Endothelial cell of umbilical vein (primary cell): Measurements from ENCODE around the gene CMIP. TPM values are rescaled to one million over a fixed set of nuclear protein-coding genes. Genes with fewer than 3 reads are reported as not detected.

Experiments used
- BruUV-seq: library from RNA; stranded (reverse); fragments of 400-500 nt; replicated peaks from 2 replicates; lab custom pipeline; 2021; lab: Mats Ljungman, UMichigan
- CTCF ChIA-PET: fragments of 300-600, 350-600 bp; sonication (Branson Sonifier 250); formaldehyde crosslinking; loops from one replicate; lab custom pipeline; 2021; ENCODE audit warnings: antibody characterized with exemption, inconsistent platforms; lab: Charles Lee
- POLR2A ChIA-PET: fragments of 300-600, 350-600 bp; sonication (Branson Sonifier 250); formaldehyde crosslinking; loops from one replicate; lab custom pipeline; 2021; ENCODE audit warnings: antibody characterized with exemption, inconsistent platforms; lab: Charles Lee
- DNase-seq: peaks from one replicate; pipeline ENCODE4 v3.0.0-alpha.2; 2011; ENCODE audit warnings: low read depth, low spot score
- FAIRE-seq: peaks from 2 replicates; lab custom pipeline; 2011; peaks lifted over from hg19 to GRCh38; lab: Jason Lieb, UNC
- H2AFZ ChIP-seq: 2 replicates; pipeline ENCODE4 v1.6.0; 2012; ENCODE audit warnings: low read depth, low read length, control low read depth, inconsistent platforms
- H3K27ac ChIP-seq: 2 replicates; pipeline ENCODE4 v1.5.1; 2011; ENCODE audit warnings: low read depth, mild to moderate bottlenecking, control low read depth, low read length, moderate library complexity; ENCODE audit not compliant: insufficient read depth
- H3K27me3 ChIP-seq, 2 experiments: 2 replicates each; pipeline versions ENCODE4 v1.6.0 to v1.6.1; 2011; ENCODE audit warnings: low read length in 2 of 2, mixed read lengths in 1 of 2; ENCODE audit not compliant: control insufficient read depth in 2 of 2, insufficient read depth in 2 of 2
- H3K36me3 ChIP-seq, 2 experiments: 2 replicates in 1 of 2; 3 replicates in 1 of 2; pipeline ENCODE4 v1.5.1; 2011; ENCODE audit warnings: low read length in 2 of 2, mild to moderate bottlenecking in 1 of 2, moderate library complexity in 1 of 2; ENCODE audit not compliant: control insufficient read depth in 2 of 2, insufficient read depth in 2 of 2; ENCODE audit errors: extremely low read depth in 1 of 2
- H3K4me1 ChIP-seq: 3 replicates; pipeline ENCODE4 v1.5.1; 2011; ENCODE audit warnings: mild to moderate bottlenecking, low read length; ENCODE audit not compliant: control insufficient read depth, insufficient read depth; ENCODE audit errors: extremely low read depth
- H3K4me2 ChIP-seq: 2 replicates; pipeline ENCODE4 v1.6.1; 2011; ENCODE audit warnings: low read length, control low read depth, mixed read lengths; ENCODE audit not compliant: insufficient read depth
- H3K4me3 ChIP-seq, 3 experiments: fragments of 200-600 bp in 1 of 3; sonication (generic), shearing (Covaris generic) in 1 of 3; replicated peaks in 1 of 3; 2 replicates each; pipeline ENCODE4 v1.5.1; 2011 to 2016; ENCODE audit warnings: control low read depth in 3 of 3, low read length in 3 of 3, mild to moderate bottlenecking in 2 of 3, inconsistent platforms in 1 of 3, low read depth in 1 of 3, moderate library complexity in 1 of 3; ENCODE audit not compliant: insufficient read depth in 1 of 3
- H3K79me2 ChIP-seq: 2 replicates; pipeline ENCODE4 v1.6.0; 2012; ENCODE audit warnings: low read length, inconsistent platforms; ENCODE audit not compliant: control insufficient read depth, insufficient read depth
- H3K9ac ChIP-seq: replicated peaks from 2 replicates; pipeline ENCODE3; 2011; ENCODE audit warnings: low read length, control low read depth; ENCODE audit not compliant: insufficient read depth; ENCODE audit errors: extremely low read depth
- H3K9me1 ChIP-seq: replicated peaks from 3 replicates; pipeline ENCODE4 v1.6.0; 2011; ENCODE audit warnings: mild to moderate bottlenecking, low read length; ENCODE audit not compliant: control insufficient read depth, insufficient read depth; ENCODE audit errors: extremely low read depth
- H3K9me3 ChIP-seq: replicated peaks from 2 replicates; pipeline ENCODE4 v1.5.1; 2012; ENCODE audit warnings: low read length, inconsistent platforms; ENCODE audit not compliant: control insufficient read depth, insufficient read depth
- H4K20me1 ChIP-seq: replicated peaks from 2 replicates; pipeline ENCODE3; 2011; ENCODE audit warnings: mild to moderate bottlenecking, low read length; ENCODE audit not compliant: control insufficient read depth, insufficient read depth; ENCODE audit errors: extremely low read depth
- EZH2 ChIP-seq: IDR thresholded peaks from 2 replicates; pipeline ENCODE4 v1.6.1; 2012; ENCODE audit warnings: borderline replicate concordance, low read depth, mild to moderate bottlenecking, moderate library complexity, low read length, inconsistent platforms; ENCODE audit not compliant: severe bottlenecking
- FOS ChIP-seq: IDR thresholded peaks from 2 replicates; pipeline ENCODE4 v1.6.1; 2011; ENCODE audit warnings: mild to moderate bottlenecking, low read length, moderate library complexity, borderline replicate concordance; ENCODE audit not compliant: insufficient read depth
- GATA2 ChIP-seq: IDR thresholded peaks from 2 replicates; pipeline ENCODE4 v1.7.0; 2011; ENCODE audit warnings: low read depth, mild to moderate bottlenecking, moderate library complexity, mixed read lengths, low read length; ENCODE audit not compliant: insufficient read length, insufficient read depth
- JUN ChIP-seq: IDR thresholded peaks from 2 replicates; pipeline ENCODE4 v1.6.1; 2011; ENCODE audit warnings: borderline replicate concordance, low read depth; ENCODE audit not compliant: insufficient read length, insufficient read depth
- MYC ChIP-seq: IDR thresholded peaks from one replicate; pipeline ENCODE4 v1.6.1; 2011; ENCODE audit warnings: mild to moderate bottlenecking, low read depth, low read length
- POLR2A ChIP-seq: IDR thresholded peaks from 2 replicates; pipeline ENCODE4 v1.6.1; 2012; ENCODE audit warnings: low read depth, mild to moderate bottlenecking, control low read depth, low read length
- POLR2AphosphoS5 ChIP-seq: IDR thresholded peaks from 2 replicates; pipeline ENCODE4 v1.6.1; 2012; ENCODE audit warnings: low read depth, mild to moderate bottlenecking, control low read depth, low read length, moderate library complexity; ENCODE audit not compliant: insufficient read depth
- dilution Hi-C: fragments of 300-500 bp; cut with MboI; formaldehyde crosslinking; loops from one replicate; pipeline ENCODE4 v1.15.0; 2019; ENCODE audit warnings: low sequenced_read_pairs; ENCODE audit not compliant: extremely low pct_ligation_motif_present
- intact Hi-C: fragments of 100-400 bp; cut with micrococcal nuclease; formaldehyde crosslinking; loops from one replicate; pipeline ENCODE4 v1.10.0; 2022
- polyA plus RNA-seq, 4 experiments: library from polyadenylated mRNA; depleted of rRNA in 3 of 4; stranded (reverse) in 3 of 4; unstranded in 1 of 4; fragments of >200 nt; gene quantifications; 2 replicates each; pipeline versions ENCODE4 v1.2.1 to v1.2.3, GENCODE V29; 2011 to 2012; ENCODE audit warnings: missing spikeins in 1 of 4
- total RNA-seq: library from RNA; stranded (reverse); gene quantifications from 2 replicates; pipeline ENCODE4 v1.2.3, GENCODE V29; 2021
- TF ChIP-seq, protein P1 (sequence below): IDR thresholded peaks from 2 replicates; pipeline ENCODE4 v1.6.1; 2011; ENCODE audit not compliant: insufficient read depth, insufficient read length
- TF ChIP-seq, protein P2 (sequence below), 2 donors: IDR thresholded peaks; 1 replicate in 1 of 2; 2 replicates in 1 of 2; pipeline ENCODE4 v1.5.1; 2011; ENCODE audit warnings: low read length in 2 of 2, mild to moderate bottlenecking in 2 of 2, moderate library complexity in 2 of 2, control low read depth in 1 of 2, inconsistent platforms in 1 of 2, low read depth in 1 of 2; ENCODE audit not compliant: insufficient read depth in 1 of 2; ENCODE audit errors: extremely low read depth in 1 of 2

Gene CMIP
- total and polyA plus RNA-seq, 2 donors (not counting 3 experiments of a cell fraction or from before 2014, with no cell fraction given) = 29.0 to 101 TPM

DNA sequence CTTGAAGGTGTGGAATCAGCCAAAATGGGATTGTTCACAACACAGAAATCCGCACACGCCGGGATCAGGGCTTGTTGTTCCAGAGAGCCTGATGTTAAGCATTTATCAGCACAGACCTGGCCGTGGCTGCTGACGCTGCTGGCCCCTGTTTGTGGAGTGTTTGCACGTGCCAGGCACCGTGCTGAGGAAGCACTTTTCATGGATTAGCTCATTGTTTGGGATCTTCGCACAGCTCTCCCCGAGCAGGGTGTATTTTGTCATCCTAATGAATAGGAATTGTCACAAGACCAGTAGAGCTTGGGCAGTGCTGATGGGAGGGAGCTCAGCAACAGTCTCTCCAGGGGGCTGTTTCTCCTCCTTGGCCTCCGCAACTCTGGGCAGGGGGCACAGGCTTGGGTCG lies 174.1 kb downstream of the CMIP start:
- no peak for FAIRE-seq
- H3K9me3 ChIP-seq = no peaks in the 10 kb centered on the region
- H3K79me2 ChIP-seq = peaks cover 9% of the 10 kb centered on the region
- no peak overlapping the region for H3K9ac ChIP-seq
- no peak for DNase-seq
- ChIA-PET POLR2A (no interaction called here), CTCF (interaction anchor here (1.0 kb wide), 1 partner anchor 155 kb away, joined by 3 read pairs; no protein-coding TSS in a partner anchor)
- H3K27ac ChIP-seq = no peak overlapping the region
- intact Hi-C loops = no loop called here
- H4K20me1 ChIP-seq = no peaks in the 10 kb centered on the region
- H3K9me1 ChIP-seq = no peaks in the 10 kb centered on the region
- no peak overlapping the region for H3K4me2 ChIP-seq
- dilution Hi-C loops = no loop called here
- H3K27me3 ChIP-seq = no peaks in the 10 kb centered on the region
- H2AFZ ChIP-seq = no peak overlapping the region
- peaks cover 5 to 22% of the 10 kb centered on the region in 2 experiments for H3K36me3 ChIP-seq
- BruUV-seq = no TSS peak
- no peak overlapping the region for H3K4me3 ChIP-seq
- TF ChIP-seq FOS (no peak), MYC (no peak), JUN (no peak), GATA2 (no peak), EZH2 (no peak), POLR2AphosphoS5 (no peak), POLR2A (no peak)
- TF ChIP-seq, protein P1, sequence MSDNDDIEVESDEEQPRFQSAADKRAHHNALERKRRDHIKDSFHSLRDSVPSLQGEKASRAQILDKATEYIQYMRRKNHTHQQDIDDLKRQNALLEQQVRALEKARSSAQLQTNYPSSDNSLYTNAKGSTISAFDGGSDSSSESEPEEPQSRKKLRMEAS = no peak
- TF ChIP-seq, protein P2, sequence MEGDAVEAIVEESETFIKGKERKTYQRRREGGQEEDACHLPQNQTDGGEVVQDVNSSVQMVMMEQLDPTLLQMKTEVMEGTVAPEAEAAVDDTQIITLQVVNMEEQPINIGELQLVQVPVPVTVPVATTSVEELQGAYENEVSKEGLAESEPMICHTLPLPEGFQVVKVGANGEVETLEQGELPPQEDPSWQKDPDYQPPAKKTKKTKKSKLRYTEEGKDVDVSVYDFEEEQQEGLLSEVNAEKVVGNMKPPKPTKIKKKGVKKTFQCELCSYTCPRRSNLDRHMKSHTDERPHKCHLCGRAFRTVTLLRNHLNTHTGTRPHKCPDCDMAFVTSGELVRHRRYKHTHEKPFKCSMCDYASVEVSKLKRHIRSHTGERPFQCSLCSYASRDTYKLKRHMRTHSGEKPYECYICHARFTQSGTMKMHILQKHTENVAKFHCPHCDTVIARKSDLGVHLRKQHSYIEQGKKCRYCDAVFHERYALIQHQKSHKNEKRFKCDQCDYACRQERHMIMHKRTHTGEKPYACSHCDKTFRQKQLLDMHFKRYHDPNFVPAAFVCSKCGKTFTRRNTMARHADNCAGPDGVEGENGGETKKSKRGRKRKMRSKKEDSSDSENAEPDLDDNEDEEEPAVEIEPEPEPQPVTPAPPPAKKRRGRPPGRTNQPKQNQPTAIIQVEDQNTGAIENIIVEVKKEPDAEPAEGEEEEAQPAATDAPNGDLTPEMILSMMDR (IDR thresholded peaks at IDR 0.05; ENCODE audit: extremely low read depth in 1 of 2, insufficient read depth in 1 of 2, low read depth in 1 of 2, low read length in 2 of 2) = no peak
- H3K4me1 ChIP-seq = peaks cover 13% of the 10 kb centered on the region
